Measurements from ENCODE around the gene TAF13.

DNA sequence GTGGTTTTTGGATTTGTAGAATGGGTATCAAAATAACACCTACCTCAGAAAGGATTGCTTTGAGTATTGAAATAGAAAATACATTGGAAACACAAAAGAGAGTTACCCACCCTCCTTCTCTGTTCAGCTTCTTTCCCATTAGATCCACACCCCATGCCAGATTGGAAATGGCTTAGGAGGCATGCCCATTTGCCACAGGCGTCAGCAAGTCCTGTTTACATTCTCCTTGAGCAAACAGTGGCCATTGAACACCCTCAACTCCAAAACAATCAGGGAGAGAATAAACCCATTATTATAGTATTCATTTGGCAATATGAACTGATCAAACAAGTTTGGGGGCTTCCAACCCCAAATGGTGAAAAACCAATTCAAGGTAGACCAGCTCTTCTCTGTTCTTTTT lies 40.5 kb upstream of the TAF13 start:
- TF ChIP-seq EP300 (IDR thresholded peaks at IDR 0.05; ENCODE audit: borderline replicate concordance), result no peak
- no peak for TF ChIP-seq FOXM1 (IDR thresholded peaks at IDR 0.05; ENCODE audit: borderline replicate concordance, low read depth)
- TF ChIP-seq, protein P1, sequence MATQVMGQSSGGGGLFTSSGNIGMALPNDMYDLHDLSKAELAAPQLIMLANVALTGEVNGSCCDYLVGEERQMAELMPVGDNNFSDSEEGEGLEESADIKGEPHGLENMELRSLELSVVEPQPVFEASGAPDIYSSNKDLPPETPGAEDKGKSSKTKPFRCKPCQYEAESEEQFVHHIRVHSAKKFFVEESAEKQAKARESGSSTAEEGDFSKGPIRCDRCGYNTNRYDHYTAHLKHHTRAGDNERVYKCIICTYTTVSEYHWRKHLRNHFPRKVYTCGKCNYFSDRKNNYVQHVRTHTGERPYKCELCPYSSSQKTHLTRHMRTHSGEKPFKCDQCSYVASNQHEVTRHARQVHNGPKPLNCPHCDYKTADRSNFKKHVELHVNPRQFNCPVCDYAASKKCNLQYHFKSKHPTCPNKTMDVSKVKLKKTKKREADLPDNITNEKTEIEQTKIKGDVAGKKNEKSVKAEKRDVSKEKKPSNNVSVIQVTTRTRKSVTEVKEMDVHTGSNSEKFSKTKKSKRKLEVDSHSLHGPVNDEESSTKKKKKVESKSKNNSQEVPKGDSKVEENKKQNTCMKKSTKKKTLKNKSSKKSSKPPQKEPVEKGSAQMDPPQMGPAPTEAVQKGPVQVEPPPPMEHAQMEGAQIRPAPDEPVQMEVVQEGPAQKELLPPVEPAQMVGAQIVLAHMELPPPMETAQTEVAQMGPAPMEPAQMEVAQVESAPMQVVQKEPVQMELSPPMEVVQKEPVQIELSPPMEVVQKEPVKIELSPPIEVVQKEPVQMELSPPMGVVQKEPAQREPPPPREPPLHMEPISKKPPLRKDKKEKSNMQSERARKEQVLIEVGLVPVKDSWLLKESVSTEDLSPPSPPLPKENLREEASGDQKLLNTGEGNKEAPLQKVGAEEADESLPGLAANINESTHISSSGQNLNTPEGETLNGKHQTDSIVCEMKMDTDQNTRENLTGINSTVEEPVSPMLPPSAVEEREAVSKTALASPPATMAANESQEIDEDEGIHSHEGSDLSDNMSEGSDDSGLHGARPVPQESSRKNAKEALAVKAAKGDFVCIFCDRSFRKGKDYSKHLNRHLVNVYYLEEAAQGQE (IDR thresholded peaks at IDR 0.05; ENCODE audit: low read depth), result no peak
- no peak for TF ChIP-seq TCF12 (IDR thresholded peaks at IDR 0.05; ENCODE audit: low read depth)
- no peak for TF ChIP-seq RAD21 (IDR thresholded peaks at IDR 0.05; ENCODE audit: low read depth)
